GM23338 (cell line): ENCODE results near the gene SELENOS.

Experiments used
- CREB1 ChIP-seq: fragments of 250-450 bp; sonication (Bioruptor Pico); IDR thresholded peaks from 2 replicates; pipeline ENCODE4 v1.5.0; 2020; ENCODE audit warnings: low read depth, mild to moderate bottlenecking, moderate library complexity
- EZH2 ChIP-seq: fragments of 200-600 bp; sonication (generic); IDR thresholded peaks from one replicate; pipeline ENCODE4 v1.8.0; 2017; ENCODE audit warnings: antibody characterized with exemption, mild to moderate bottlenecking, low read depth; ENCODE audit not compliant: unreplicated experiment
- EZH2phosphoT487 ChIP-seq: fragments of 200-600 bp; sonication (generic); IDR thresholded peaks from one replicate; pipeline ENCODE4 v1.8.1; 2018; ENCODE audit warnings: antibody characterized with exemption; ENCODE audit not compliant: unreplicated experiment
- JUNB ChIP-seq: IDR thresholded peaks from one replicate; pipeline ENCODE4 v1.6.1; 2016; ENCODE audit warnings: antibody characterized with exemption; ENCODE audit not compliant: unreplicated experiment
- NANOG ChIP-seq: IDR thresholded peaks from 2 replicates; pipeline ENCODE4 v1.6.1; 2016; ENCODE audit warnings: antibody characterized with exemption, borderline replicate concordance
- POLR2AphosphoS5 ChIP-seq: IDR thresholded peaks from 2 replicates; pipeline ENCODE4 v1.6.1; 2016; ENCODE audit warnings: antibody characterized with exemption, low read depth
- ZNF331 ChIP-seq: fragments of 250-450 bp; sonication (Bioruptor Pico); IDR thresholded peaks from 2 replicates; pipeline ENCODE4 v1.5.0; 2020; ENCODE audit warnings: low read depth, mild to moderate bottlenecking, moderate library complexity
- TF ChIP-seq, protein P1 (sequence below), 2 experiments: fragments of 200-600 bp in 1 of 2; sonication (generic) in 1 of 2; conservative IDR thresholded peaks; 2 replicates each; pipeline versions ENCODE4 v1.5.1 to v1.6.1; 2016 to 2017; ENCODE audit warnings: antibody characterized with exemption in 2 of 2, low read depth in 2 of 2, mild to moderate bottlenecking in 2 of 2, moderate library complexity in 1 of 2
- TF ChIP-seq, protein P2 (sequence below): IDR thresholded peaks from 2 replicates; pipeline ENCODE4 v1.6.1; 2016; ENCODE audit warnings: antibody characterized with exemption
- TF ChIP-seq, protein P3 (sequence below): IDR thresholded peaks from one replicate; pipeline ENCODE4 v1.6.1; 2018; ENCODE audit warnings: antibody characterized with exemption; ENCODE audit not compliant: unreplicated experiment
- TF ChIP-seq, protein P4 (sequence below): fragments of 250-450 bp; sonication (Bioruptor Pico); IDR thresholded peaks from 2 replicates; pipeline ENCODE4 v1.5.0; 2020; ENCODE audit warnings: mild to moderate bottlenecking, moderate library complexity

DNA sequence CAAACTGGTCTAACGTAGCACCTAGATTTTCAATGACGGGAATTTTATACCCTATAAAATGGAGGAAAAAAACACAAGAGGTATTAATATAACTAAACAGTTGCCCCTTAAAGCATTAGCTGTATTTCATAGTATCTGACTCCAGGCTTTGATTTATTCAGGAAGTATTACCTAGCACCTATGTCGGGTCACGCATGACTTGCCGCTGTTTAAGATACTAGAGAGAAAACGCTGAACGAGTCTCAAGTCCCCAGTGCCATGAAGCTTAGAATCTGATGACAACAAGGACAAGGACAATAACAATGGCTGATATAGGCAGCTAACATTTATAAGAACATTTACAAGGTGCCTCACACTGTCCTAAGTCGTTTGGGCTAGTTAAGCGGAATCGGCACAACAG lies 15.8 kb upstream of the SELENOS start:
- TF ChIP-seq EZH2phosphoT487, result no peak
- TF ChIP-seq POLR2AphosphoS5, result no peak
- TF ChIP-seq, protein P1, sequence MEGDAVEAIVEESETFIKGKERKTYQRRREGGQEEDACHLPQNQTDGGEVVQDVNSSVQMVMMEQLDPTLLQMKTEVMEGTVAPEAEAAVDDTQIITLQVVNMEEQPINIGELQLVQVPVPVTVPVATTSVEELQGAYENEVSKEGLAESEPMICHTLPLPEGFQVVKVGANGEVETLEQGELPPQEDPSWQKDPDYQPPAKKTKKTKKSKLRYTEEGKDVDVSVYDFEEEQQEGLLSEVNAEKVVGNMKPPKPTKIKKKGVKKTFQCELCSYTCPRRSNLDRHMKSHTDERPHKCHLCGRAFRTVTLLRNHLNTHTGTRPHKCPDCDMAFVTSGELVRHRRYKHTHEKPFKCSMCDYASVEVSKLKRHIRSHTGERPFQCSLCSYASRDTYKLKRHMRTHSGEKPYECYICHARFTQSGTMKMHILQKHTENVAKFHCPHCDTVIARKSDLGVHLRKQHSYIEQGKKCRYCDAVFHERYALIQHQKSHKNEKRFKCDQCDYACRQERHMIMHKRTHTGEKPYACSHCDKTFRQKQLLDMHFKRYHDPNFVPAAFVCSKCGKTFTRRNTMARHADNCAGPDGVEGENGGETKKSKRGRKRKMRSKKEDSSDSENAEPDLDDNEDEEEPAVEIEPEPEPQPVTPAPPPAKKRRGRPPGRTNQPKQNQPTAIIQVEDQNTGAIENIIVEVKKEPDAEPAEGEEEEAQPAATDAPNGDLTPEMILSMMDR (conservative IDR thresholded peaks at IDR 0.05; ENCODE audit: low read depth in 2 of 2), result no peak
- TF ChIP-seq, protein P2, sequence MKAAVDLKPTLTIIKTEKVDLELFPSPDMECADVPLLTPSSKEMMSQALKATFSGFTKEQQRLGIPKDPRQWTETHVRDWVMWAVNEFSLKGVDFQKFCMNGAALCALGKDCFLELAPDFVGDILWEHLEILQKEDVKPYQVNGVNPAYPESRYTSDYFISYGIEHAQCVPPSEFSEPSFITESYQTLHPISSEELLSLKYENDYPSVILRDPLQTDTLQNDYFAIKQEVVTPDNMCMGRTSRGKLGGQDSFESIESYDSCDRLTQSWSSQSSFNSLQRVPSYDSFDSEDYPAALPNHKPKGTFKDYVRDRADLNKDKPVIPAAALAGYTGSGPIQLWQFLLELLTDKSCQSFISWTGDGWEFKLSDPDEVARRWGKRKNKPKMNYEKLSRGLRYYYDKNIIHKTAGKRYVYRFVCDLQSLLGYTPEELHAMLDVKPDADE, result no peak
- no peak for TF ChIP-seq ZNF331
- no peak for TF ChIP-seq EZH2
- TF ChIP-seq JUNB, result no peak
- no peak for TF ChIP-seq NANOG
- no peak for TF ChIP-seq CREB1 (CRISPR knock-in tag)
- TF ChIP-seq, protein P3, sequence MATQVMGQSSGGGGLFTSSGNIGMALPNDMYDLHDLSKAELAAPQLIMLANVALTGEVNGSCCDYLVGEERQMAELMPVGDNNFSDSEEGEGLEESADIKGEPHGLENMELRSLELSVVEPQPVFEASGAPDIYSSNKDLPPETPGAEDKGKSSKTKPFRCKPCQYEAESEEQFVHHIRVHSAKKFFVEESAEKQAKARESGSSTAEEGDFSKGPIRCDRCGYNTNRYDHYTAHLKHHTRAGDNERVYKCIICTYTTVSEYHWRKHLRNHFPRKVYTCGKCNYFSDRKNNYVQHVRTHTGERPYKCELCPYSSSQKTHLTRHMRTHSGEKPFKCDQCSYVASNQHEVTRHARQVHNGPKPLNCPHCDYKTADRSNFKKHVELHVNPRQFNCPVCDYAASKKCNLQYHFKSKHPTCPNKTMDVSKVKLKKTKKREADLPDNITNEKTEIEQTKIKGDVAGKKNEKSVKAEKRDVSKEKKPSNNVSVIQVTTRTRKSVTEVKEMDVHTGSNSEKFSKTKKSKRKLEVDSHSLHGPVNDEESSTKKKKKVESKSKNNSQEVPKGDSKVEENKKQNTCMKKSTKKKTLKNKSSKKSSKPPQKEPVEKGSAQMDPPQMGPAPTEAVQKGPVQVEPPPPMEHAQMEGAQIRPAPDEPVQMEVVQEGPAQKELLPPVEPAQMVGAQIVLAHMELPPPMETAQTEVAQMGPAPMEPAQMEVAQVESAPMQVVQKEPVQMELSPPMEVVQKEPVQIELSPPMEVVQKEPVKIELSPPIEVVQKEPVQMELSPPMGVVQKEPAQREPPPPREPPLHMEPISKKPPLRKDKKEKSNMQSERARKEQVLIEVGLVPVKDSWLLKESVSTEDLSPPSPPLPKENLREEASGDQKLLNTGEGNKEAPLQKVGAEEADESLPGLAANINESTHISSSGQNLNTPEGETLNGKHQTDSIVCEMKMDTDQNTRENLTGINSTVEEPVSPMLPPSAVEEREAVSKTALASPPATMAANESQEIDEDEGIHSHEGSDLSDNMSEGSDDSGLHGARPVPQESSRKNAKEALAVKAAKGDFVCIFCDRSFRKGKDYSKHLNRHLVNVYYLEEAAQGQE, result no peak
- TF ChIP-seq, protein P4, sequence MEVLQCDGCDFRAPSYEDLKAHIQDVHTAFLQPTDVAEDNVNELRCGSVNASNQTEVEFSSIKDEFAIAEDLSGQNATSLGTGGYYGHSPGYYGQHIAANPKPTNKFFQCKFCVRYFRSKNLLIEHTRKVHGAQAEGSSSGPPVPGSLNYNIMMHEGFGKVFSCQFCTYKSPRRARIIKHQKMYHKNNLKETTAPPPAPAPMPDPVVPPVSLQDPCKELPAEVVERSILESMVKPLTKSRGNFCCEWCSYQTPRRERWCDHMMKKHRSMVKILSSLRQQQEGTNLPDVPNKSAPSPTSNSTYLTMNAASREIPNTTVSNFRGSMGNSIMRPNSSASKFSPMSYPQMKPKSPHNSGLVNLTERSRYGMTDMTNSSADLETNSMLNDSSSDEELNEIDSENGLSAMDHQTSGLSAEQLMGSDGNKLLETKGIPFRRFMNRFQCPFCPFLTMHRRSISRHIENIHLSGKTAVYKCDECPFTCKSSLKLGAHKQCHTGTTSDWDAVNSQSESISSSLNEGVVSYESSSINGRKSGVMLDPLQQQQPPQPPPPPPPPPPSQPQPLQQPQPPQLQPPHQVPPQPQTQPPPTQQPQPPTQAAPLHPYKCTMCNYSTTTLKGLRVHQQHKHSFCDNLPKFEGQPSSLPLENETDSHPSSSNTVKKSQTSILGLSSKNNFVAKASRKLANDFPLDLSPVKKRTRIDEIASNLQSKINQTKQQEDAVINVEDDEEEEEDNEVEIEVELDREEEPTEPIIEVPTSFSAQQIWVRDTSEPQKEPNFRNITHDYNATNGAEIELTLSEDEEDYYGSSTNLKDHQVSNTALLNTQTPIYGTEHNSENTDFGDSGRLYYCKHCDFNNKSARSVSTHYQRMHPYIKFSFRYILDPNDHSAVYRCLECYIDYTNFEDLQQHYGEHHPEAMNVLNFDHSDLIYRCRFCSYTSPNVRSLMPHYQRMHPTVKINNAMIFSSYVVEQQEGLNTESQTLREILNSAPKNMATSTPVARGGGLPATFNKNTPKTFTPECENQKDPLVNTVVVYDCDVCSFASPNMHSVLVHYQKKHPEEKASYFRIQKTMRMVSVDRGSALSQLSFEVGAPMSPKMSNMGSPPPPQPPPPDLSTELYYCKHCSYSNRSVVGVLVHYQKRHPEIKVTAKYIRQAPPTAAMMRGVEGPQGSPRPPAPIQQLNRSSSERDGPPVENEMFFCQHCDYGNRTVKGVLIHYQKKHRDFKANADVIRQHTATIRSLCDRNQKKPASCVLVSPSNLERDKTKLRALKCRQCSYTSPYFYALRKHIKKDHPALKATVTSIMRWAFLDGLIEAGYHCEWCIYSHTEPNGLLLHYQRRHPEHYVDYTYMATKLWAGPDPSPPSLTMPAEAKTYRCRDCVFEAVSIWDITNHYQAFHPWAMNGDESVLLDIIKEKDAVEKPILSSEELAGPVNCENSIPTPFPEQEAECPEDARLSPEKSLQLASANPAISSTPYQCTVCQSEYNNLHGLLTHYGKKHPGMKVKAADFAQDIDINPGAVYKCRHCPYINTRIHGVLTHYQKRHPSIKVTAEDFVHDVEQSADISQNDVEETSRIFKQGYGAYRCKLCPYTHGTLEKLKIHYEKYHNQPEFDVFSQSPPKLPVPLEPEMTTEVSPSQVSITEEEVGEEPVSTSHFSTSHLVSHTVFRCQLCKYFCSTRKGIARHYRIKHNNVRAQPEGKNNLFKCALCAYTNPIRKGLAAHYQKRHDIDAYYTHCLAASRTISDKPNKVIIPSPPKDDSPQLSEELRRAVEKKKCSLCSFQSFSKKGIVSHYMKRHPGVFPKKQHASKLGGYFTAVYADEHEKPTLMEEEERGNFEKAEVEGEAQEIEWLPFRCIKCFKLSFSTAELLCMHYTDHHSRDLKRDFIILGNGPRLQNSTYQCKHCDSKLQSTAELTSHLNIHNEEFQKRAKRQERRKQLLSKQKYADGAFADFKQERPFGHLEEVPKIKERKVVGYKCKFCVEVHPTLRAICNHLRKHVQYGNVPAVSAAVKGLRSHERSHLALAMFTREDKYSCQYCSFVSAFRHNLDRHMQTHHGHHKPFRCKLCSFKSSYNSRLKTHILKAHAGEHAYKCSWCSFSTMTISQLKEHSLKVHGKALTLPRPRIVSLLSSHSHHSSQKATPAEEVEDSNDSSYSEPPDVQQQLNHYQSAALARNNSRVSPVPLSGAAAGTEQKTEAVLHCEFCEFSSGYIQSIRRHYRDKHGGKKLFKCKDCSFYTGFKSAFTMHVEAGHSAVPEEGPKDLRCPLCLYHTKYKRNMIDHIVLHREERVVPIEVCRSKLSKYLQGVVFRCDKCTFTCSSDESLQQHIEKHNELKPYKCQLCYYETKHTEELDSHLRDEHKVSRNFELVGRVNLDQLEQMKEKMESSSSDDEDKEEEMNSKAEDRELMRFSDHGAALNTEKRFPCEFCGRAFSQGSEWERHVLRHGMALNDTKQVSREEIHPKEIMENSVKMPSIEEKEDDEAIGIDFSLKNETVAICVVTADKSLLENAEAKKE (CRISPR knock-in tag), result no peak
